Activated CD4-positive, alpha-beta T cell treated with anti-CD3 and anti-CD28 coated beads, Interleukin-2, amount 50 U/mL, for 48 hours (primary cell): ENCODE data around the gene KDM4B.
A peak's percentile ranks its signal among the peaks of the same experiment; 100 is the strongest.

Experiments
- DNase-seq, 2 experiments: peaks; one replicate each; pipeline ENCODE4 v3.0.0-alpha.2; 2020

The KDM4B gene

GRCh38 chr19:5127717-5128116, 158.8 kb downstream of the KDM4B start:
- DNase-seq: no peak

GRCh38 chr19:5128251-5128935, 159.5 kb downstream of the KDM4B start:
- DNase-seq: no peak

- no peak for DNase-seq
Observed at GRCh38 chr19:5128936-5129389, 160.1 kb downstream of the KDM4B start.

- DNase-seq: no peak
Observed at GRCh38 chr19:5129691-5130090, 160.8 kb downstream of the KDM4B start.

- DNase-seq: peak; percentile 17 to 28
Observed at GRCh38 chr19:5130371-5131030, 161.6 kb downstream of the KDM4B start.

GRCh38 chr19:5131031-5131505, 162.2 kb downstream of the KDM4B start:
- no peak for DNase-seq

- DNase-seq: no peak
Observed at GRCh38 chr19:5131506-5132205, 162.7 kb downstream of the KDM4B start.

- no peak for DNase-seq
Observed at GRCh38 chr19:5132206-5132560, 163.3 kb downstream of the KDM4B start.

- DNase-seq: no peak
Observed at GRCh38 chr19:5132698-5133651, 164.1 kb downstream of the KDM4B start.

- no peak for DNase-seq
Observed at GRCh38 chr19:5133986-5134595, 165.2 kb downstream of the KDM4B start.

GRCh38 chr19:5134691-5135090, 165.8 kb downstream of the KDM4B start:
- no peak for DNase-seq

GRCh38 chr19:5136073-5136855, 167.4 kb downstream of the KDM4B start:
- no peak for DNase-seq

GRCh38 chr19:5137114-5137513, 168.2 kb downstream of the KDM4B start:
- DNase-seq: no peak

GRCh38 chr19:5137571-5138124, 168.7 kb downstream of the KDM4B start:
- no peak for DNase-seq

- DNase-seq: peak; percentile 84 to 88
Observed at GRCh38 chr19:5138606-5139582, 170.0 kb downstream of the KDM4B start.

- no peak for DNase-seq
Observed at GRCh38 chr19:5139583-5140325, 170.8 kb downstream of the KDM4B start.

- DNase-seq: no peak
Observed at GRCh38 chr19:5141129-5141849, 172.4 kb downstream of the KDM4B start.
